Glutamatergic neuron (in vitro differentiated cells): ENCODE data around the gene IL10RB. TPM values are rescaled to one million over a fixed set of nuclear protein-coding genes. Genes with fewer than 3 reads are reported as not detected.
"Not testable (repeated sequence)": the region's sequence is repeated elsewhere in the genome, so short reads cannot be mapped to it uniquely, and the experiment has no call there.

ENCODE experiments used
- DNase-seq: peaks from one replicate; pipeline ENCODE4 v3.0.0; 2022
- H3K27ac Mint-ChIP-seq: one replicate; pipeline ENCODE4 v1.8.0; 2020; ENCODE audit warnings: mild to moderate bottlenecking, mixed read lengths, inconsistent platforms; ENCODE audit not compliant: unreplicated experiment
- H3K27me3 Mint-ChIP-seq: one replicate; pipeline ENCODE4 v1.8.0; 2020; ENCODE audit warnings: mild to moderate bottlenecking, moderate library complexity, mixed read lengths, inconsistent platforms; ENCODE audit not compliant: unreplicated experiment
- H3K36me3 Mint-ChIP-seq: one replicate; pipeline ENCODE4 v1.8.0; 2020; ENCODE audit warnings: mild to moderate bottlenecking, mixed read lengths, inconsistent platforms; ENCODE audit not compliant: unreplicated experiment
- H3K4me1 Mint-ChIP-seq: one replicate; pipeline ENCODE4 v1.8.0; 2020; ENCODE audit warnings: mild to moderate bottlenecking, low read depth, mixed read lengths, inconsistent platforms; ENCODE audit not compliant: unreplicated experiment
- H3K4me3 Mint-ChIP-seq: one replicate; pipeline ENCODE4 v1.8.0; 2020; ENCODE audit warnings: mild to moderate bottlenecking, mixed read lengths, inconsistent platforms; ENCODE audit not compliant: unreplicated experiment
- H3K9me3 Mint-ChIP-seq: one replicate; pipeline ENCODE4 v1.8.0; 2020; ENCODE audit warnings: mild to moderate bottlenecking, moderate library complexity, mixed read lengths, inconsistent platforms; ENCODE audit not compliant: unreplicated experiment
- CTCF ChIP-seq: fragments of 200-600 bp; sonication (generic); IDR thresholded peaks from one replicate; pipeline ENCODE4 v1.5.0; 2021; ENCODE audit not compliant: partially characterized antibody, unreplicated experiment
- long read RNA-seq: library from polyadenylated mRNA; unstranded; transcript quantifications from one replicate; pipeline ENCODE4 v2.0.0, GENCODE V29; 2020; ENCODE audit not compliant: unreplicated experiment
- total RNA-seq: library from RNA; stranded (reverse); fragmentation: NEBNext Ultra II Directional; extraction: Animal tissue kit (Norgen Biotek cat#: 25700); gene quantifications from one replicate; pipeline ENCODE4 v1.2.1, GENCODE V29; 2021; ENCODE audit not compliant: unreplicated experiment

The IL10RB gene
- 4.7 TPM for total RNA-seq
- long read RNA-seq, transcript IL10RB-201 (7 exons, 1,963 nt): major isoform, 5 of 7 reads
- long read RNA-seq, partial matches to known transcripts: 0 of 7 reads
- long read RNA-seq, other reads (novel, unspliced or antisense): 1 of 7 reads

- H3K4me1 Mint-ChIP-seq: peaks cover 7% of the 10 kb centered on the region
- peak within 1 kb of the TSS; percentile 93 for H3K4me3 Mint-ChIP-seq
- H3K9me3 Mint-ChIP-seq: peaks cover 9% of the 10 kb centered on the region
- H3K27ac Mint-ChIP-seq: peak within 1 kb of the TSS; percentile 45
- H3K36me3 Mint-ChIP-seq: no peaks in the 10 kb centered on the region
- DNase-seq: peak; percentile 80
- H3K27me3 Mint-ChIP-seq: peaks cover 6% of the 10 kb centered on the region
- no peak for TF ChIP-seq CTCF
Measured at GRCh38 chr21:33266050-33266788, at the start of gene IL10RB. TSS of gene IL10RB (plus strand) at chr21:33266367. CDS start at chr21:33266466, 99 bp downstream.

- Mint-ChIP-seq H3K27me3 (peaks cover 2% of the 10 kb centered on the region), H3K4me1 (no peaks in the 10 kb centered on the region), H3K9me3 (no peaks in the 10 kb centered on the region), H3K4me3 (no peak overlapping the region), H3K27ac (no peak overlapping the region), H3K36me3 (peaks cover 34% of the 10 kb centered on the region)
- TF ChIP-seq CTCF: no peak
- no peak for DNase-seq
Measured at GRCh38 chr21:33217138-33217520, 49.0 kb upstream of the IL10RB start.

DNA sequence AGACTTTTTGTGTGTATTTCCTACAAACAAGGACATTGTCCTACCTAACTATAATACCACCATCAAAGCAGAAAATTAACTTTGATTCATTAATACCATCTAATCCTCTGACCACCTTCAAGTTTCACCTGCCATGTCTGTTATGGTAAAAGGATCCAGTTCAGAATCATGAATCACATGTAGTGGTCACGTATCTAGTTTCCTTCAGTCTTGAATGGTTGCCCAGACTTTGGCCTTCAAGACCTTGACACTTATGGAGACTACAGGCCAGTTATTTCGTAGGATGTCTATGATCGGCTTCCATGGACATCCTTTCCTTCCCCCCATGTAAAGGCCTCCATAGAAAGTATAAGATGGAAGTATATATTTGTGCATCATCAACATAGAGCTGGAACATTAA, 46.9 kb upstream of the IL10RB start:
- no peak overlapping the region for H3K27ac Mint-ChIP-seq
- no peaks in the 10 kb centered on the region for H3K4me1 Mint-ChIP-seq
- no peak for DNase-seq
- no peak overlapping the region for H3K4me3 Mint-ChIP-seq
- no peaks in the 10 kb centered on the region for H3K9me3 Mint-ChIP-seq
- peaks cover 2% of the 10 kb centered on the region for H3K27me3 Mint-ChIP-seq
- peaks cover 22% of the 10 kb centered on the region for H3K36me3 Mint-ChIP-seq
- no peak for TF ChIP-seq CTCF

DNA sequence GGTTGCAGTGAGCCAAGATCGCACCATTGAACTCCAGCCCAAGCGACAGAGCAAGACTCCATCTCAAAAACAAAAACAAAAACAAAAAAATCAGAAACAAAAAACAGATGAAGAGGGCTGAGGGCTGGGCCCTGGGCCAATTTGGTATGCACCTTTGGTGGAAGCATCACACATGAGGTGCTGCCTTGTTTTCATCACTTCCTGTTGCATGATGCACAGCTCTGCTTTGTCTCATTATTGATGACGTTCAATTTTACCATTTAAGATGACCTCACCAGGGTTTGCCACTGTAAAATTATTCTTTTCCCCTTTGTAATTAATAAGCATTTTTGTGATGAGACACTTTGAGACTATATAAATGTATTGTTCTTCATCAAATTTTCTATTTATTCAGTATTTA, 46.2 kb upstream of the IL10RB start:
- no peak for DNase-seq
- no peak for TF ChIP-seq CTCF
- no peaks in the 10 kb centered on the region for H3K9me3 Mint-ChIP-seq
- no peaks in the 10 kb centered on the region for H3K4me1 Mint-ChIP-seq
- H3K4me3 Mint-ChIP-seq: no peak overlapping the region
- H3K36me3 Mint-ChIP-seq: peaks cover 22% of the 10 kb centered on the region
- H3K27me3 Mint-ChIP-seq: peaks cover 2% of the 10 kb centered on the region
- no peak overlapping the region for H3K27ac Mint-ChIP-seq

GRCh38 chr21:33225376-33225775, 40.8 kb upstream of the IL10RB start:
- H3K4me1 Mint-ChIP-seq, H3K27ac Mint-ChIP-seq, H3K27me3 Mint-ChIP-seq, H3K4me3 Mint-ChIP-seq, H3K9me3 Mint-ChIP-seq, DNase-seq: not testable (repeated sequence)
- peaks cover 12% of the 10 kb centered on the region for H3K36me3 Mint-ChIP-seq
